GM23338 (cell line): Measurements from ENCODE around the gene MYO18A. TPM values are rescaled to one million over a fixed set of nuclear protein-coding genes. Genes with fewer than 3 reads are reported as not detected.

Experiments used
- ATAC-seq: fragments of 200-7000 bp; cut with Tn5 transposase; 3 replicates; pipeline ENCODE4 v1.9.1; 2020
- DNase-seq: peaks from one replicate; pipeline ENCODE4 v3.0.0-alpha.2; 2015; ENCODE audit warnings: low spot score
- H2AFZ ChIP-seq: fragments of 200-600 bp; sonication (generic); 2 replicates; pipeline ENCODE4 v1.8.0; 2016; ENCODE audit warnings: antibody characterized with exemption, mild to moderate bottlenecking, moderate library complexity
- H3F3A ChIP-seq: fragments of 200-600 bp; sonication (generic); replicated peaks from 2 replicates; pipeline ENCODE4 v1.8.0; 2017; ENCODE audit warnings: antibody characterized with exemption, mixed run types, low read depth
- H3K27ac ChIP-seq: fragments of 200-600 bp; sonication (generic); 2 replicates; pipeline ENCODE4 v1.6.1; 2016; ENCODE audit warnings: low read depth
- H3K27me3 ChIP-seq: fragments of 200-600 bp; sonication (generic); 2 replicates; pipeline ENCODE4 v1.8.0; 2016; ENCODE audit warnings: mild to moderate bottlenecking, mixed run types, moderate library complexity; ENCODE audit not compliant: insufficient read depth
- H3K36me3 ChIP-seq: fragments of 200-600 bp; sonication (generic); 2 replicates; pipeline ENCODE4 v1.8.0; 2016; ENCODE audit warnings: mild to moderate bottlenecking; ENCODE audit not compliant: insufficient read depth
- H3K4me1 ChIP-seq: fragments of 200-600 bp; sonication (generic); 2 replicates; pipeline ENCODE4 v1.8.0; 2016; ENCODE audit warnings: mild to moderate bottlenecking, moderate library complexity; ENCODE audit not compliant: insufficient read depth
- H3K4me2 ChIP-seq: fragments of 200-600 bp; sonication (generic); 2 replicates; pipeline ENCODE4 v1.7.1; 2017; ENCODE audit warnings: mixed run types
- H3K4me3 ChIP-seq: fragments of 200-600 bp; sonication (generic); 2 replicates; pipeline ENCODE4 v1.6.1; 2016; ENCODE audit warnings: mixed run types
- H3K79me2 ChIP-seq: fragments of 200-600 bp; sonication (generic); replicated peaks from 2 replicates; pipeline ENCODE4 v1.8.0; 2017; ENCODE audit warnings: mild to moderate bottlenecking; ENCODE audit not compliant: insufficient read depth
- H3K9me2 ChIP-seq: fragments of 200-600 bp; sonication (generic); 2 replicates; pipeline ENCODE4 v1.8.0; 2017; ENCODE audit not compliant: insufficient read depth
- H4K20me1 ChIP-seq: fragments of 200-600 bp; sonication (generic); replicated peaks from 2 replicates; pipeline ENCODE4 v1.8.0; 2017; ENCODE audit warnings: mild to moderate bottlenecking; ENCODE audit not compliant: insufficient read depth
- H3K27ac Mint-ChIP-seq: 2 replicates; pipeline ENCODE4 v1.8.0; 2020; ENCODE audit warnings: inconsistent platforms, mild to moderate bottlenecking, moderate library complexity, mixed read lengths
- H3K27me3 Mint-ChIP-seq: 3 replicates; pipeline ENCODE4 v1.8.0; 2022; ENCODE audit warnings: low read depth, mild to moderate bottlenecking, moderate library complexity, mixed read lengths, inconsistent platforms; ENCODE audit not compliant: insufficient read depth, poor library complexity
- H3K36me3 Mint-ChIP-seq: 3 replicates; pipeline ENCODE4 v1.8.0; 2021; ENCODE audit warnings: low read depth, mild to moderate bottlenecking, inconsistent platforms, moderate library complexity, mixed read lengths
- H3K4me1 Mint-ChIP-seq: 3 replicates; pipeline ENCODE4 v1.8.0; 2020; ENCODE audit warnings: mild to moderate bottlenecking, inconsistent platforms, mixed read lengths
- H3K4me3 Mint-ChIP-seq: 3 replicates; pipeline ENCODE4 v1.8.0; 2021; ENCODE audit warnings: moderate library complexity, mild to moderate bottlenecking, inconsistent platforms, mixed read lengths
- H3K9me3 Mint-ChIP-seq: 3 replicates; pipeline ENCODE4 v1.8.0; 2020; ENCODE audit warnings: moderate library complexity, mild to moderate bottlenecking, inconsistent platforms, mixed read lengths
- CREB1 ChIP-seq: fragments of 250-450 bp; sonication (Bioruptor Pico); IDR thresholded peaks from 2 replicates; pipeline ENCODE4 v1.5.0; 2020; ENCODE audit warnings: low read depth, mild to moderate bottlenecking, moderate library complexity
- ETS1 ChIP-seq: IDR thresholded peaks from 2 replicates; pipeline ENCODE4 v1.6.1; 2016; ENCODE audit warnings: antibody characterized with exemption
- EZH2 ChIP-seq: fragments of 200-600 bp; sonication (generic); IDR thresholded peaks from one replicate; pipeline ENCODE4 v1.8.0; 2017; ENCODE audit warnings: antibody characterized with exemption, mild to moderate bottlenecking, low read depth; ENCODE audit not compliant: unreplicated experiment
- EZH2phosphoT487 ChIP-seq: fragments of 200-600 bp; sonication (generic); IDR thresholded peaks from one replicate; pipeline ENCODE4 v1.8.1; 2018; ENCODE audit warnings: antibody characterized with exemption; ENCODE audit not compliant: unreplicated experiment
- JUNB ChIP-seq: IDR thresholded peaks from one replicate; pipeline ENCODE4 v1.6.1; 2016; ENCODE audit warnings: antibody characterized with exemption; ENCODE audit not compliant: unreplicated experiment
- NANOG ChIP-seq: IDR thresholded peaks from 2 replicates; pipeline ENCODE4 v1.6.1; 2016; ENCODE audit warnings: antibody characterized with exemption, borderline replicate concordance
- POLR2AphosphoS5 ChIP-seq: IDR thresholded peaks from 2 replicates; pipeline ENCODE4 v1.6.1; 2016; ENCODE audit warnings: antibody characterized with exemption, low read depth
- REST ChIP-seq: IDR thresholded peaks from one replicate; pipeline ENCODE4 v1.6.1; 2018; ENCODE audit warnings: antibody characterized with exemption; ENCODE audit not compliant: unreplicated experiment
- STAT1 ChIP-seq: IDR thresholded peaks from one replicate; pipeline ENCODE4 v1.6.1; 2016; ENCODE audit warnings: antibody characterized with exemption; ENCODE audit not compliant: unreplicated experiment
- ZNF114 ChIP-seq: fragments of 250-450 bp; sonication (Bioruptor Pico); IDR thresholded peaks from 2 replicates; pipeline ENCODE4 v1.5.0; 2020; ENCODE audit warnings: mild to moderate bottlenecking, moderate library complexity
- ZNF331 ChIP-seq: fragments of 250-450 bp; sonication (Bioruptor Pico); IDR thresholded peaks from 2 replicates; pipeline ENCODE4 v1.5.0; 2020; ENCODE audit warnings: low read depth, mild to moderate bottlenecking, moderate library complexity
- ZNF462 ChIP-seq: fragments of 250-450 bp; sonication (Bioruptor Pico); IDR thresholded peaks from 2 replicates; pipeline ENCODE4 v1.5.0; 2020; ENCODE audit warnings: mild to moderate bottlenecking, moderate library complexity
- polyA plus RNA-seq: library from polyadenylated mRNA; unstranded; fragments of >200 nt; fragmentation: Nextera tagmentation; extraction: Ambion mirVana; gene quantifications from 2 replicates; pipeline ENCODE4 v1.2.1, GENCODE V29; 2016
- total RNA-seq: library from RNA; depleted of rRNA; stranded (reverse); fragments of >200 nt; shearing (Covaris generic); gene quantifications from 2 replicates; pipeline ENCODE4 v1.2.3, GENCODE V29; 2014
- TF ChIP-seq, protein P1 (sequence below), 2 experiments: fragments of 200-600 bp in 1 of 2; sonication (generic) in 1 of 2; conservative IDR thresholded peaks; 2 replicates each; pipeline versions ENCODE4 v1.5.1 to v1.6.1; 2016 to 2017; ENCODE audit warnings: antibody characterized with exemption in 2 of 2, low read depth in 2 of 2, mild to moderate bottlenecking in 2 of 2, moderate library complexity in 1 of 2

The MYO18A gene
- total and polyA plus RNA-seq, 2 experiments from 2014 or later, result 18.3 to 37.5 TPM

GRCh38 chr17:29120433-29120832 is 59.8 kb downstream of the MYO18A start:
- Mint-ChIP-seq H3K4me1 (peaks cover 13% of the 10 kb centered on the region), H3K9me3 (no peaks in the 10 kb centered on the region), H3K4me3 (no peak overlapping the region), H3K36me3 (peaks cover 4% of the 10 kb centered on the region; the same call in 1 of the 3 replicates), H3K27ac (no peak overlapping the region), H3K27me3 (peaks cover 13% of the 10 kb centered on the region)
- Histone ChIP-seq H3K27ac (no peak overlapping the region), H3K4me2 (no peak overlapping the region), H3K79me2 (no peaks in the 10 kb centered on the region), H2AFZ (no peak overlapping the region), H3K27me3 (no peaks in the 10 kb centered on the region), H3F3A (no peaks in the 10 kb centered on the region), H4K20me1 (no peaks in the 10 kb centered on the region; the same call in 1 of the 2 replicates), H3K4me3 (no peak overlapping the region), H3K36me3 (no peaks in the 10 kb centered on the region), H3K9me2 (no peaks in the 10 kb centered on the region), H3K4me1 (peaks cover 8% of the 10 kb centered on the region)
- ATAC-seq (no peak), DNase-seq (no peak)
- TF ChIP-seq EZH2, result no peak
- no peak for TF ChIP-seq NANOG
- TF ChIP-seq ZNF331 (CRISPR knock-in tag), result no peak
- TF ChIP-seq CREB1 (CRISPR knock-in tag), result no peak
- TF ChIP-seq, protein P1, sequence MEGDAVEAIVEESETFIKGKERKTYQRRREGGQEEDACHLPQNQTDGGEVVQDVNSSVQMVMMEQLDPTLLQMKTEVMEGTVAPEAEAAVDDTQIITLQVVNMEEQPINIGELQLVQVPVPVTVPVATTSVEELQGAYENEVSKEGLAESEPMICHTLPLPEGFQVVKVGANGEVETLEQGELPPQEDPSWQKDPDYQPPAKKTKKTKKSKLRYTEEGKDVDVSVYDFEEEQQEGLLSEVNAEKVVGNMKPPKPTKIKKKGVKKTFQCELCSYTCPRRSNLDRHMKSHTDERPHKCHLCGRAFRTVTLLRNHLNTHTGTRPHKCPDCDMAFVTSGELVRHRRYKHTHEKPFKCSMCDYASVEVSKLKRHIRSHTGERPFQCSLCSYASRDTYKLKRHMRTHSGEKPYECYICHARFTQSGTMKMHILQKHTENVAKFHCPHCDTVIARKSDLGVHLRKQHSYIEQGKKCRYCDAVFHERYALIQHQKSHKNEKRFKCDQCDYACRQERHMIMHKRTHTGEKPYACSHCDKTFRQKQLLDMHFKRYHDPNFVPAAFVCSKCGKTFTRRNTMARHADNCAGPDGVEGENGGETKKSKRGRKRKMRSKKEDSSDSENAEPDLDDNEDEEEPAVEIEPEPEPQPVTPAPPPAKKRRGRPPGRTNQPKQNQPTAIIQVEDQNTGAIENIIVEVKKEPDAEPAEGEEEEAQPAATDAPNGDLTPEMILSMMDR (conservative IDR thresholded peaks at IDR 0.05; ENCODE audit: low read depth in 2 of 2), result no peak
- no peak for TF ChIP-seq POLR2AphosphoS5
- no peak for TF ChIP-seq ZNF114 (CRISPR knock-in tag)
- TF ChIP-seq ZNF462 (CRISPR knock-in tag), result no peak
- no peak for TF ChIP-seq ETS1
- TF ChIP-seq EZH2phosphoT487, result no peak
- TF ChIP-seq REST, result no peak
- no peak for TF ChIP-seq JUNB
- TF ChIP-seq STAT1, result no peak
